ENCODE results near the gene KLHDC7B.

KLHDC7B gene

GRCh38 chr22:50523458-50523805 is 22.3 kb upstream of the KLHDC7B start:
- no peak for DNase-seq (ENCODE audit: low read depth)
- TF ChIP-seq, protein P1, sequence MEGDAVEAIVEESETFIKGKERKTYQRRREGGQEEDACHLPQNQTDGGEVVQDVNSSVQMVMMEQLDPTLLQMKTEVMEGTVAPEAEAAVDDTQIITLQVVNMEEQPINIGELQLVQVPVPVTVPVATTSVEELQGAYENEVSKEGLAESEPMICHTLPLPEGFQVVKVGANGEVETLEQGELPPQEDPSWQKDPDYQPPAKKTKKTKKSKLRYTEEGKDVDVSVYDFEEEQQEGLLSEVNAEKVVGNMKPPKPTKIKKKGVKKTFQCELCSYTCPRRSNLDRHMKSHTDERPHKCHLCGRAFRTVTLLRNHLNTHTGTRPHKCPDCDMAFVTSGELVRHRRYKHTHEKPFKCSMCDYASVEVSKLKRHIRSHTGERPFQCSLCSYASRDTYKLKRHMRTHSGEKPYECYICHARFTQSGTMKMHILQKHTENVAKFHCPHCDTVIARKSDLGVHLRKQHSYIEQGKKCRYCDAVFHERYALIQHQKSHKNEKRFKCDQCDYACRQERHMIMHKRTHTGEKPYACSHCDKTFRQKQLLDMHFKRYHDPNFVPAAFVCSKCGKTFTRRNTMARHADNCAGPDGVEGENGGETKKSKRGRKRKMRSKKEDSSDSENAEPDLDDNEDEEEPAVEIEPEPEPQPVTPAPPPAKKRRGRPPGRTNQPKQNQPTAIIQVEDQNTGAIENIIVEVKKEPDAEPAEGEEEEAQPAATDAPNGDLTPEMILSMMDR (conservative IDR thresholded peaks at IDR 0.05; ENCODE audit: low read depth, low read length): no peak
- H3K4me3 ChIP-seq (ENCODE audit: low read length): no peak overlapping the region

GRCh38 chr22:50523806-50524675 is 21.7 kb upstream of the KLHDC7B start:
- DNase-seq (ENCODE audit: low read depth): no peak
- H3K4me3 ChIP-seq (ENCODE audit: low read length): peak overlapping the region; percentile 63
- TF ChIP-seq, protein P1 (conservative IDR thresholded peaks at IDR 0.05; ENCODE audit: low read depth, low read length): no peak

GRCh38 chr22:50524676-50525103 is 21.0 kb upstream of the KLHDC7B start:
- TF ChIP-seq, protein P1 (conservative IDR thresholded peaks at IDR 0.05; ENCODE audit: low read depth, low read length): no peak
- peak overlapping the region; percentile 63 for H3K4me3 ChIP-seq (ENCODE audit: low read length)

GRCh38 chr22:50525104-50525857 is 20.4 kb upstream of the KLHDC7B start, which contains the start of gene SCO2:
Gene SCO2 (minus strand): TSS chr22:50525598. CDS start chr22:50524411, 1,187 bp downstream.
- DNase-seq (ENCODE audit: low read depth): peak; percentile 85
- TF ChIP-seq, protein P1 (conservative IDR thresholded peaks at IDR 0.05; ENCODE audit: low read depth, low read length): peak; percentile 54
- H3K4me3 ChIP-seq (ENCODE audit: low read length): peak within 1 kb of the TSS; percentile 63

More at GRCh38 chr22:50524676-50525103, 21.0 kb upstream of the KLHDC7B start:
- no peak for DNase-seq (ENCODE audit: low read depth)

DNA sequence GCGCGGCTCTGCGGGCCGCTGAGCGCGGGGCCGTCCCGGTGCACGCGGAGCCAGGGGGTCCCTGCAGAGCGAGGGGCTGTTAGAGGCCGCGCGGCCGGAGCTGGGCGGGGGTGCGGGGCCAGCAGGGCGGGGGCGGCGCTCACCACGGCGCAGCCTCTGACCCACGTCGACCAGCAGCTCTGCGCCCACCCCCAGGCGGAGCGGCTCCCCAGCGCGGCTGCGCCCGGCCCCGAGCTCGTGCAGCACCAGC is 19.9 kb upstream of the KLHDC7B start:
- H3K4me3 ChIP-seq (ENCODE audit: low read length): peak overlapping the region; percentile 63
- no peak for DNase-seq (ENCODE audit: low read depth)
- TF ChIP-seq, protein P1 (conservative IDR thresholded peaks at IDR 0.05; ENCODE audit: low read depth, low read length): no peak

DNA sequence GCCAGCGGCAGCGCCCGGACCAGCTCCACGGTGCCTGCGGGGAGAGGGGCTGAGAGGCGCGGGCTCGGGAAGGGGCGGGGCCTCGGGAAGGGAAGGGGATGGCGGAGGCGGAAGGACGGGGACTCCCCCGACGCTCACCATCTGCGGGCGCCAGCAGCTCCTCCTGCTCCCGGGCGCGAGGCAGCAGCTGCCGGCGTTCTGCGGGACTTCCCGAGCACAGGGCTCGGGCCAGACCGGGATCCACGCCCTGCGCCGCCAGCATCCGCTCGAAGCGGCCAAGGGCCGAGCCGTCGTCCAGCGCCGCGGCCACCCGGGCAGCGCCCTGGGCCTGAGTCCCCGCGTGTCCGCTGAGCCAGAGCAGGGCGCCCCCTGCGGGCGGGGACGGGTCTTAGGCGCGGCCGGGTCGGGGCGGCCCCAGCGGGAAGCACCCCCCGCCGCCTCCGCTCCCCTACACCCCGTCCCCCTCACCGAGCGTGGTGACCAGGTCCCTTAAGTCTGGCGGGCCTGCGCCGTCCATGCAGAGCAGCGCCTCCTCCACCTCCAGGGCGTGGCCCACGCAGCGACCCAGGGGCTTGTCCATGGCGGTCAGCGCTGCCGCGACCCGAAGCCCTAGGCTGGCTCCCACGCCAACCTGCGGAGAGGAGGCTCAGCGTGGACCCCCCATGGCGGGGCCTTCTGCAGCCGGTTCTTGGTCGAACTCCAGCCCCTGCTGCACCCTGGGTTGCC is 19.4 kb upstream of the KLHDC7B start:
- no peak for DNase-seq (ENCODE audit: low read depth)
- TF ChIP-seq, protein P1 (conservative IDR thresholded peaks at IDR 0.05; ENCODE audit: low read depth, low read length): peak; percentile 37
- H3K4me3 ChIP-seq (ENCODE audit: low read length): peak overlapping the region; percentile 63

All from retinal pigment epithelial cell (primary cell).